Stimulated activated CD4-positive, alpha-beta T cell treated with anti-CD3 and anti-CD28 coated beads, TNF-alpha, amount 100 ng/mL, for 1 hour (primary cell): ENCODE results near the gene KRT6C.
"Not testable (repeated sequence)": the region's sequence is repeated elsewhere in the genome, so short reads cannot be mapped to it uniquely, and the experiment has no call there.

ENCODE experiments used
- DNase-seq, 3 donors: peaks; one replicate each; pipeline ENCODE4 v3.0.0-alpha.2; 2020; ENCODE audit warnings: low read depth in 3 of 3, low spot score in 1 of 3

The KRT6C gene

DNA sequence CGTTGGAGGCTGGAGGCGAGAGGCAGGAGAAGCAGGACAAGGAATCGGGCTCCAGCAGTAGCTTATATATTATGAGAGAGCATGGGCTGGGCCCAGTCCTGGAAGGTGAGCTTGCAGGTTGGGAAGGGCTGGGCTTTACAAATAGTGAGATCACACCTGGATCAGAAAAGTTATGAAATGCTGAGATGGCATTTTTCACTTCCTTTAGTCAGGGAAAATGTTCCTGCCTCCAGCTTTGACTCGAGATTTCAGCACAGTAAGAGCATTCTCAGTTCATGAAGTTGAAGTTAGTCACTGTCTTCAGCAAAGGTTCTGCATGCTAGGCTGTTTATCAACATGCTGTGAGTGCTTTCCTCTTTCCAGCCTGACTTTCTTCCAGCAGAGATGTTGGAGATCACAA, at the start of gene KRT6C:
Gene KRT6C, minus strand, starts transcription at position 38 of the 400 bp plus-strand sequence. CDS start 68 bp downstream, outside the sequence.
- no peak for DNase-seq

DNA sequence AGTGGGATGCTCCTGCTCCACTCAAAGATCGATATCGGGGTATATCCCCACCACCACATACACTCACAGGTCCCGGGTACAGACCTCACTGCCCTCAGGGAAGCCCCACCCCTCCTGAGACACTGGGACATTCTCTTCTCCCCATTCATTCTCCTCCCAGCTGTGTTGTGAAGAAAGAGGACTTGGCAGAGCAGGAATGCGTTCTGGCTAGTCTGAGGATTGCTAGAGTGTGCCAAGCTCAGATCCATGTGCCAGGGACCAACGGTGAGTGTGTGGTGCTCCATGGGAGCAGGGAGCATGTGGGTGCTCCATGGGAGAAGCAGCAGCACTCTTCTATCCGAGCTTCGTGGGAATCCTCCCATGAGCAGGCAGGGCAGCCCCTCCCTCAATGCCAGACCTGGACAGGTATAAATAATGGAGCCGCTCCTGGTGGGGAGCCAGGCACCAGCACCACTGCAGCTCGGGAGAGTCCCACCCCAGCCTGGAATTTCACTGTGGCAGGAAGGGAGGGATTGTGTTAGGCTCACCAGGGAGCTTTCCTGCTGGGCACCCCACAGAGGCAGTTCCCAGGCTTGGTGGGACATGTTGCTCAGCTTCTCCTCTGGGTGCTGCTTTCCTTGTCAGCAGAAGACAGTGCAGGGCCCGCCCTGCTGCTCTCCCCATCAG, 48.9 kb upstream of the KRT6C start:
- DNase-seq, result no peak

DNA sequence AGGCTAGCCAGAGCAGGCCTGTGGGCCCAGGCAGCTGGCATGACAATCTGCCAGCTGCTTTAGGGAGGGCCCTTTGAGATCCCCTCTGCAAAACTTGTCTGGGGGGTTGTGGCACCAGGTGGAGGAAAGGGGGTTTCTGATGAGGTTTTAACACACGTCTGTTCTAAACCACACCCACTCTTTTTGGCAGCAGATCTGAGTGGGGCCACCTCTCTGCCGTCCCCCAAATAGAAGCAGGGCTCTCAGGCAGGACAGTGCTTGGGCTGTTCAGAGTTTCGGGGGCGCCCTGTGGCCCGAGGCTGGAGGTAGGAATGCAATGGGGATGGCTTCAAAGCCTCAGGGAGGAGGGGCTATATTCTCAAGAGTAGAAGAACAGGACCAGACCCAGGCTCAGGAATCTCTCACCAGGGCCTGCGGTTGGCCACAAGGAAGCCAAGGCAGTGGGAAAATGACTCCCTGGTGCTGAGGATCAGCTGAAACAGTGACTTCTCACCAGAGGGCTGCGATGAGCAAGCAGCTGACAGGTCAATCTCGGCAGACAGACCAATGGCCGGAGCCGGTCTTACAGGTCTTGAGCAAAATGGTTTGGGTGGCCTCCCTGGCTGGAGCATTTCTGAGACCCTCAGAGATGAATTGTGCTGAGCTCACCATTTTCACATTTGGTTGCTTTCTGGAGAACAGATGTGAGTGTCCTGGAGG, 48.1 kb upstream of the KRT6C start:
- DNase-seq, result no peak

DNA sequence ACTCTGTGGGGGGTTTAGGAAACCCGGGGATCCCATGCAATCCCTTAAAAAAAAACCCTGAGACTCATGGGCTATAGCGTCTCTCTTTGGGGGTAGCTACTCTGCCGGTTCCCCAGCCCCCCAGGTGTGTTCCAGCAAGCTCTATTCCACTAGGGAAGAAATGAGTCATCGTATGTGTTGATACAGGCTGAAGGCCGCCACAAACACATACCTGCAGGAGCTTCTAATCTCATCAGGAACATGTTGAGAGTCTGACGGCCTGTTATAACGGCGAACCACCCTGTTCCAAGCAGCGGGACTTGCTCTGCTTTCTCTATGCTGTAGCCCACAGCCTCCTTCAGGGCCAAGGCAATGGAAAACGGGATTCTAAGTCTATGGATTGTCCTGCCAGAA, 47.6 kb upstream of the KRT6C start:
- DNase-seq, result no peak

DNA sequence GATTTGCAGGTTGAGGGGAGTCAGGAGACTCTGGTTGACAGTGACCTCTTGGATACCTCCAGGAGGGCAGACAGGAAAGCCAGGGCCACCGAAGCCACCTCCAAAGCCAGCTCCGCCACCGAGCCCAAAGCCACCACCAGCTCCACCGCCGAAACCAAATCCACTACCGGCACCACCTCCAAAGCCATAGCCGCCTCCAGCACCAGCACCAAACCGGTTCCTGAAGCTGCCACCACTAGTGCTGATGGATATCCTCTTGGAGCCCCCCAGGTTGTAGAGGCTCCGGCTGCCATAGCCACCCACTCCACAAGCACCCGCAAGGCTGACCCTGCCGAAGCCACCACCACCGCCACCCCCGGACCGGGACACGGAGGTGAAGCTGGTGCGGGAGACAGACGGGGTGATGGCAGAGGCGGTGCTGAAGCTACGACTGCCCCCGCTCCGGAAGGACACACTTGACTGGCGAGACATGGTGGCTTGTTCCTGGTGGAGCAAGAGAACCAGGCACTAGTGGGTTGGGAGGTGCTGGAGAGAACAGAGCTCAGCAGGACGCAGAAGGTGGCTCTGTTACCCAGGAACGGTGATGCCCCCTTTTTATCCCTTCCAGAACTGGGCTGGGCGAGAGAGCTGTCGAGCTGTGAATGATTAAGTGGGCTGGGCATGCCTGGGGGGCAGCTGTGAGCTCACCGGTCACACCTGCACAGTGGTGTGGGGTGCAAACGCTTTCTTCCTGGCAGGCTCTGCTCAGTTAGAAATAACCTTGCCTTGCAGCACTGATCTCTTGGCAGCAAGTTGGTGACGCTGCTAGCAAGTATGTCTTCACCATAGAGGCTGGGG, 46.4 kb upstream of the KRT6C start, which contains the start of gene KRT5:
Gene KRT5, minus strand, starts transcription at position 569 of the 837 bp plus-strand sequence. Its CDS starts 98 bp downstream, at position 471.
- DNase-seq, result no peak

DNA sequence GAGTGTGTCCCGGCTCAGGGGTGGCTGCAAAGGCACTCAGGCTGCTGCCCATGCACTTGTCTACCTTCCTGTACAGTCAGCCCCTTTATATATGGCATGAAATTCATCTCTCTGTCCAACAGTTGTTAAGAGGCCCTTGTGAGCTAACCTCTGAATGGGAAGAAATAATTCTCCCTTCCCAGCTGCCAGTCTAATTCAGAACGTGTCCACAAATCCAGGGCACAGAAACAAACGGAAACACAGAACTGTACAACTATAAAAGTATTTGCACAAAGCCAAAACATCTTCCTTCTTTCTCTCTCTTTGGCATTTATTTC, 45.7 kb upstream of the KRT6C start:
- no peak for DNase-seq

DNA sequence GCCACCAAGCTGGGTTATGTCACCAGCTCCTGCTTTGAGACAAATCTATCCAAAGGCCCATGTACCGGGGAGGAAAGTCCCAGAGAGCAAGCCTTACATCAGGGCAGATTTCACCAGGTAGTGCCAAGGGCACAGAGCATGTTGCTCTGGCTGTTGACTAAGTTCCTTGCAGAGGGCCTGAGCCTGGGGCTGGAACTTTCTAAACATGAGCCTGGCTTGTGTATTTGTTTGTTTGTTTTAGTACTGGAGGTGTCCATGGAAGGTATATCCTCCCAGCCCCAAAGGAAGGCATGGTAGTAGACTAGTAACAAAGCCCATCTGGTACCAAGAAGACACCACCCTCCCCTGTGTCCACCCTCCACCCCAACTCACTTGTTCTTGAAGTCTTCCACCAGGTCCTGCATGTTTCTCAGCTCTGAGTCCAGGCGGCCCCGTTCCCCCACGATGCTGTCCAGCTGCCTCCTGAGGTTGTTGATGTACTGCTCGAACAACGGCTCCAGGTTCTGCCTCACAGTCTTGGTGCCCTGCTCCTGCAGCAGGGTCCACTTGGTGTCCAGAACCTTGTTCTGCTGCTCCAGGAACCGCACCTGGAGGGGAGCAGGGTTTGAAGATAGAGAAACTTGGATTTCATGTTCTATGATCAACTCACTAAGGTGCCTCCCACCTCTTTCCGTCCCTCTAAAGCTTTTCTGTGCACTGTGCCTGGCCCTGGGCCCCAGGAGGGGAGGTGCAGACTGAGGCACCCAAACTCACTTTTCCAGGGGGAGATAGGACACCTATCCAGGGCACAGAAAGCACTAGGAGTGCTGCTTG, 45.2 kb upstream of the KRT6C start:
- no peak for DNase-seq

DNA sequence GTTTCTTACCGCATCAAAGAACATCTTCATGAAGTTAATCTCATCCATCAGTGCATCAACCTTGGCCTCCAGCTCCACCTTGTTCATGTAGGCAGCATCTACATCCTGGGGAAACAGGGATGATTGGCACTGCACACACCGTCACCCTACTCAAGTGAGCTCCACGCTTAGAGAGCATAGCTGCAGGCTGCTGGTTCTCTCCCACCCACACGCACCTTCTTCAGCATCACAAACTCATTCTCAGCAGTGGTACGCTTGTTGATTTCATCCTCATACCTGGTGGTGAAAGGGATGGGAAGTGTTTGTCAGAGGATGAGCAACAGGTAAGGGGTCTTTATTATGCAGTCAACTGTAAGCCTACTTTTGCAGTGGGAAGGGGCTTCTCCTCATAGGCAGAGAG, 44.3 kb upstream of the KRT6C start:
- DNase-seq, result no peak

DNA sequence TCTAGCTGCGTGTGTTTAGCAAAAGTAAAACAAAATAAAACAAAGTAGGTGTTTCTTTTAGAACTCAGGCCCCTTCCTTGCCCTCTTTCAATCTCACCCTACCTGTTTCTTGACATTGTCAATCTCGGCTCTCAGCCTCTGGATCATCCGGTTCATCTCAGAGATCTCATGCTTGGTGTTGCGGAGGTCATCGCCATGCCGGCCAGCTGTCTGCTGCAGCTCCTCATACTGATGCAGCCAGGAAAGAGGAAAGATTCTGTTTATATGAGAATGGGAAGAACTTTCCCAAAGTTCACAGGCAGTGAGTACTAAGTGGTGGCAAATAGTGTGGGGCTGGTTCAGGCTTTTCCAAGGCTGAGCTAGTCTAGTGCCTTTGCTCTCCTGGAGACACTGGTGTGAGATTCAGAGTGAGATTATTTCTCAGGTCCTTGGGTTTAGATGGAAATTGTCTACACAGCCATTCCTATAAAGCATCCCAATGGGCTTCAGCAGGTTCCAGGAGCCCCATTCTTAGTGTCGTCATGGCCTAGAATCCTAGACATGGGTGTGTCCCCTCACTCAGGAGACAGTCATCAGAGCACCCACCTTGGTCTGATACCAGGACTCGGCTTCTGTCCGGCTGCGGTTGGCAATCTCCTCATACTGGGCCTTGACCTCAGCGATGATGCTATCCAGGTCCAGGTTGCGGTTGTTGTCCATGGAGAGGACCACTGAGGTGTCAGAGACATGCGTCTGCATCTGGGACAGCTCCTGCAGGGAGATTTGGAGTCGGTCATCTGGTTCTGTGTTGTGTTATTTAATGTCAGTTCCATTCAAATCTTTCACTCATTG, 43.6 kb upstream of the KRT6C start:
- DNase-seq, result no peak

DNA sequence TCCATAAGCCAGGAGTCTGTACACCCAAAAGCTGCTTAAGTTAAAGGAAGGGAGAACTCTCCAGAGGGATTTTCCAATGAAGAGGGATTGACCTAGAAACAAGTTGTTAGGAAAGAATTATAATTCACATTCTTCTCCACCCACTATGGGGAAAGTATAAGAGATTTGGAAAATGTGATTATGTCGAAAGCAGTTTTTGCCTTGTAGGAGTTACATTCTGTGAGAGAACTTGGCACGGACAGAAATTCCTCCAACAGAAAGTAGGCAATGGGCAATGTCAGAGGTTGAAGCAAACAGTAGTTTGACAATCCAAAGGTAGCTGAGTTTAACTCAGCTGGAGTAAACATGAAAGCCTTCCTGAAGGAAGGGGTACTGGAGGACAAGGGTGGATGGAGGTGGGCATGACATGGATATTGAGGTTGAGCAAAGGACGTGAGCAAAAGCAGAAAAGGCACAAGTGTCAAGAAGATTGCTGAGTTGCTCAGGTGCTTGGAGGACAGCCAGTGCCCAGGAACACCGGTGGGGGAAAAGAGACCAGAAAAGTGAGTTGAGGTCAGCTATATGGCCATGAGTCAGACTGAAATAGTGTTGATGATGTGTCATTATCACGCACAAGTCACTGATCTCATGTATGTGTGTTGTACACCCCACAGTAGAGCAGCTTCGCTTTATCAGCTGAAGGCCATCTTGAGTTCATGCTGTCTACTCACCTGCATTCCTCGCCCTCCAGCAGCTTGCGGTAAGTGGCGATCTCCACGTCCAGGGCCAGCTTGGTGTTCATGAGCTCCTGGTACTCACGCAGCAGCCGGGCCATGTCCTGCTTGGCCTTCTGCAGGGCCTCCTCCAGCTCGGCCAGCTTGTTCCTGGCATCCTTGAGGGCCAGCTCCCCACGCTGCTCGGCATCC, 42.6 kb upstream of the KRT6C start:
- no peak for DNase-seq

DNA sequence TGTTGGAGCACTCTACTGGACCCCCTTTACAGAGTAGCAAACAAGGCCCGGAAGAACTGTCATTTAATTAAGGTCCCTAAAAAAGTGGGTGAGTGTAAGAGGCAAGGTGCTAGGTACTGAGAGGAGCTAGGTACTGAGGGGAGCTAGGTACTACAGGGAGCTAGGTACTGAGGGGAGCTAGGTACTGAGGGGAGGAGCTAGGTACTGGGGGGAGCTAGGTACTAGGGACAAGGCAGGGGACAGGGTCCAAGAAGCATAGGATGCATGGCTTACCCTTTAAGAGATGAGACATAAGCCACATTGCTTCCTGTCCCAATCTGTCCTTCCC, 41.7 kb upstream of the KRT6C start:
- no peak for DNase-seq

DNA sequence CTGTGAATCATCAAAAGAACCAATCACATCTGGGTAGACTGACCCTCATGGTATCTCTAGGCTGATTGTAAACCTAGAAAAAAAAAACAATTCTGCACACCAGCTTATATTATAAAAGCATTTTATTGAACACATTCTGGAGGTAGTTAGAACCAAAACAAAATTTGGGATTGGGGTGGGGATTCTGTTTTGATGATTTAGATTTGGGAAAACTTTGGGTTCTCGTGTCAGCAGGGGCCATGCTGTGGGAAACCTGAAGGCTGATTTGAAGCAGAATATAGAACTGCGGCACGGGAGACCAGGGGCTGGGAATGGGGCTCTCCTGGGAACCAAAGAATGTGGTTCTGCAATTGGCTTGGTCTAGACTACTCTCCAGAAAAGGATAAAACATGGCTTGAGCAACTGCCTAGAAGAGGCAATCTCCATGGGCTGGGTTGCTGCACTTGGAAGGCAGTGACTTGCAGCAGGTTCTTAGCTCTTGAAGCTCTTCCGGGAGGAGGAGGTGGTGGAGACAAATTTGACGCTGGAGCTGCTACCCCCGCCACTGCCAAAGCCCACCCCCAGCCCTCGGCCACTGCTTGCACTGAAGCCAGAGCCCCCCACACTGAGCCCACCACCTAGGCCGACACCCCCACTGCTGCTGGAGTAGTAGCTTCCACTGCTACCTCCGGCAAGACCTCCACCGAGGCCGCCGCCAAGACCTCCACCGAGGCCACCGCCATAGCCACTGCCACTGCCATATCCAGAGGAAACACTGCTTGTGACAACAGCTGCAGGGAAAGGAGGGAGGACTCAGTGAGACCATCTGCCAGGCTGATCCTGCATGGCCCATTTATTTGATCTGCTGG, 41.1 kb upstream of the KRT6C start:
- DNase-seq, result no peak

DNA sequence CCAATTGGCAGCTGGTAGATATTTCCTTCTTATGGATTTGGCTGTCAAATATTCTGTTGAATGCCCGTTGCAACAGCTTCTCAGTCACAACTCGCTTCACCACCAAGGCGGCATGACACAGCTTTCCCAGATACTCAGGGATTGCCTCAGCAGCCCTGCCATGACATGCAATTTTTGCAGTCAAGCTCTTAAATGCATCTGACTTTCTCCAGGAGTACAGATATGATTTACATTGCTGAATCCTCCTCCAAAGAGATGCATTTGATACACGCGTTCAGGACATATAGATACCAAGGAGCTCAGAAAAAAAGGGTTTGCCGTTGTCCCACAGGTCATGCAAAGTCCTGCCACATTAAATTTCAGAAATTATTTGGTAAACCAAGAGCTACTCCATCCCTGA, 40.1 kb upstream of the KRT6C start:
- DNase-seq, result no peak

DNA sequence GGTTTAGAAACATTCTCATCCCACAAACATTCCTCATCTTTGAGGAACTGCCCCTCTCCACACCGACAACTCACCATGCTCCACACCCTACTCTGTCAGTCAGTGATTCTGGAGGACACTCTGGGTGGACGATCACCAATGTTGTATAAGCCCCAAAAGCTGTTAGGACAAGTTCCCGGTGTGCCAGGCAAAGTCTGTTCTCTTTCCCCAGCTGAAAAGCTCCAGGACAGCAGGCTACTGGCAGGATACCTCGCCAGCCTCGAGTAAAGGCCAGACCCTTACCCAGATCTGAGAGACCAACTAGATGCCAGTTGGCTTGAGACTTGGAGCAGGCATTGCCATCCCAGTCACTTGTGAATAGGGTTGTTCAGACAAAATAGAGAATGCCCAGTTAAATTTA, 34.6 kb upstream of the KRT6C start:
- DNase-seq, result no peak

DNA sequence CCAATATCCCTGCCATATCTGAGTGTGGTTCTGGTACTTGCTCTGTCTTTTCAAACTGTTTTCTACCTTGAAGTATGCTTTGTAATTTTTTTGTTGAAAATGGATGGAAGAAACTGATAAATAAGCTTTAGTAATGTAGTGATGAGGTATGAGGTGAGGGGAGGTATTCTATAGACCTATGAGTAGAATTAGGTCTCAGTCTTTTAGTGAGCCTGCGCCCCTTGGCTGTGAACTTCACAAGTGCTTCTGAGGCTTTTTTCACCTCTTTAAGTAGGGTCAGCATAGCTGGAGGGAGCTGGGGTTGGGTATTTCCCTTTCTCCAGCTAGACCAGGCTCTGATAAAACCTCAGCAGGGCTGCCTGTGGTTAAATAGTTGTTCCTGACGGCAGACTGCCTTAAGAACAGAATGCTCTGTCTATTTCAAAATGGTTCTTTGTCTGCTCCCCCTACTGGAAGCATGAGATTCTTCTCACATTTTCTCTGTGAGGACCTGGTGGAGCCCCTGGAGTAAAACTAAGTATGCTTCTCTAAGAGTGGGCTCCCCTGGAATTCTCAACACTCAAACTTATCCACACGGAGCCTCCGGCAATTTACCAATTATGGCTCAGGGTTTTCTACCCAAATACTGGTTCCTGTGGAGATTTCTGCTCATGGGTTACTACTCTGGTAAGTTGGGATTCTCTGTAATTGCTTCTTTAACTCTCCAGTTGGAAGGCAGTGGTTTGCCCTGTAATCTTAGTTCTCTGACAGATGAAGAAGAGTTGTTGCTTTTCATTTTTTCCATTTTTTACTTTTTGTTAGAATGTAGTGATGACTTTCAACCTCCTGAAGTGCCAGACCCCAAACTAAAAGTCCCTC, 33.5 kb upstream of the KRT6C start:
- DNase-seq, result no peak

DNA sequence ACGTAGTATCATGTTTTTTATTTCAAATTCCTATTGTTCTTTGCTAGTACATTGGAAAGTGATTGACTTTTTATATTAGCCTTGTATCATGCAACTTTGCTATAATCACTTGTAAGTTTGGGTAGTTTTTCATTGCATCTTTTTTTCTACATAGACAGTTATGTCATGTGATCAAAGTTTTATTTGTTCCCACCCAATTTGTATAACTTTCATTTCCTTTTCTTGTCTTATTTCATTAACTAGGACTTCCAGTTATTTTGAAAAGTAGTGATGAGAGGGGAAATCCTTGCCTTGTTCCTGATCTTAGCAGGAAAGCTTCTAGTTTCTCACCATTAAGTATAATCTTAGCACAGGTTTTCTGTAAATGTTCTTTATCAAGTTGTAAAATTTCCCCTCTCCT, 29.3 kb upstream of the KRT6C start:
- no peak for DNase-seq

DNA sequence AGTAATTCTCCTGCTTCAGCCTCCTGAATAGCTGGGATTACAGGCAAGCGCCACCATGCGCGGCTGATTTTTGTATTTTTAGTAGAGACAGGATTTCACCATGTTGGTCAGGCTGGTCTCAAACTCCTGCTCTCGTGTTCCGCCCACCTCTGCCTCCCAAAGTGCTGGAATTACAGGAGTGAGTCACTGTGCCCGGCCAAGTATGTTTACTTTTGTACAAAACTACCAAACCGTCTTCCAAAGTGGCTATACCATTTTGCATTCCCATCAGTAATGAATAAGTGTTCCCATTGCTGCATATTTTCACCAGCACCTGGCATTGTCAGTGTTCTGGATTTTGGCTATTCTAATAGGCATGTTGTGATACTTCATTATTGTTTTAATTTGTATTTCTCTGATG, 27.9 kb upstream of the KRT6C start:
- no peak for DNase-seq

DNA sequence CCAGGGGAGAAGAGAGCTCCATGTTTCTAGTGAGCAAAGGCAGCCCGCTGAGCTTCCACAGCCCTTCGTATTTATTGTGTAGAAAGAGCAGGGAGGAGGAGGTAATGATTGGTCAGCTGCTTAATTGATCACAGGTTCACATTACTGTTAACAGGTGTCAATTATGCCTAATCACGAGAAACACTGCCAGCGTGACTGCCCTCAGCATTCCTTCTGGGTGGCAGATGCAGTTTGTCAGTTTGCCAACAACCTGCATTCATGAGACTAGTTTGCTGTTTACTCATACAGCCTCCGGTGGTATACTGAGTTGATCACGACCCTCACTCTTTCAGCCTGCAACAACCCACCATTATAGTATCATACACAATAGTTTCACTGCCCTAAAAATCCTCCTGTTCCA, 27.0 kb upstream of the KRT6C start:
- DNase-seq, result not testable (repeated sequence)
